GM18951 (cell line): Measurements from ENCODE around the gene HSPA1L.
"Not testable (repeated sequence)": the region's sequence is repeated elsewhere in the genome, so short reads cannot be mapped to it uniquely, and the experiment has no call there.

Experiments
- POLR2A ChIP-seq: IDR thresholded peaks from 4 replicates; pipeline ENCODE4 v1.6.1; 2011; ENCODE audit warnings: mild to moderate bottlenecking; ENCODE audit not compliant: insufficient read length, insufficient read depth; ENCODE audit errors: extremely low read depth
- in situ Hi-C: fragments of 300-500 bp; cut with MboI; formaldehyde crosslinking; loops from one replicate; pipeline ENCODE4 v1.12.0; 2022; ENCODE audit warnings: low sequenced_read_pairs, mixed read lengths, inconsistent platforms; ENCODE audit not compliant: unreplicated experiment

HSPA1L gene

DNA sequence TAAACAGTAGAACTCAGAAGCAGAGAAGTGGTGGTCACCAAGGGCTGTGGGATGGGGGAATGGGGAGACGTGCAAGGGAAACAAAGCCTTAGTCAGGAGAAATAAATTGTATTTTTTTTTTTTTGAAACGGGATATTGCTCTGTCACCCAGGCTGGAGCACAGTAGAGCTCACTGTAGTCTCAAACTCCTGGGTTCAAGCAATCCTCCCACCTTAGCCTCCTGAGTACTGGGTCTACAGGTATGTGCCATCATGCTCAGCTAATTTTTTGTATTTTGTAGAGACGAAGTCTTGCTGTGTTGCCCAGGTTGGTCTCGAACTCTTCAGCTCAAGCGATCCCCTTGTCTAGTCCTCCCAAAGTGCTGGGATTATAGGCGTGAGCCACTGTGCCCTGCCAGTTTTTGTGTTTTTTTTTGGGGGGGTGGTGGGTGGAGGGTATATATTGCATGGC lies 15.8 kb upstream of the HSPA1L start:
- no peak for TF ChIP-seq POLR2A
- in situ Hi-C loops: no loop called here

DNA sequence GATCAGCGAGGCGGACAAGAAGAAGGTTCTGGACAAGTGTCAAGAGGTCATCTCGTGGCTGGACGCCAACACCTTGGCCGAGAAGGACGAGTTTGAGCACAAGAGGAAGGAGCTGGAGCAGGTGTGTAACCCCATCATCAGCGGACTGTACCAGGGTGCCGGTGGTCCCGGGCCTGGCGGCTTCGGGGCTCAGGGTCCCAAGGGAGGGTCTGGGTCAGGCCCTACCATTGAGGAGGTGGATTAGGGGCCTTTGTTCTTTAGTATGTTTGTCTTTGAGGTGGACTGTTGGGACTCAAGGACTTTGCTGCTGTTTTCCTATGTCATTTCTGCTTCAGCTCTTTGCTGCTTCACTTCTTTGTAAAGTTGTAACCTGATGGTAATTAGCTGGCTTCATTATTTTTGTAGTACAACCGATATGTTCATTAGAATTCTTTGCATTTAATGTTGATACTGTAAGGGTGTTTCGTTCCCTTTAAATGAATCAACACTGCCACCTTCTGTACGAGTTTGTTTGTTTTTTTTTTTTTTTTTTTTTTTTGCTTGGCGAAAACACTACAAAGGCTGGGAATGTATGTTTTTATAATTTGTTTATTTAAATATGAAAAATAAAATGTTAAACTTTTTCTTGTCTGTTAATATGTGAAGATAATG lies 14.7 kb upstream of the HSPA1L start:
- no peak for TF ChIP-seq POLR2A
- in situ Hi-C loops: no loop called here

DNA sequence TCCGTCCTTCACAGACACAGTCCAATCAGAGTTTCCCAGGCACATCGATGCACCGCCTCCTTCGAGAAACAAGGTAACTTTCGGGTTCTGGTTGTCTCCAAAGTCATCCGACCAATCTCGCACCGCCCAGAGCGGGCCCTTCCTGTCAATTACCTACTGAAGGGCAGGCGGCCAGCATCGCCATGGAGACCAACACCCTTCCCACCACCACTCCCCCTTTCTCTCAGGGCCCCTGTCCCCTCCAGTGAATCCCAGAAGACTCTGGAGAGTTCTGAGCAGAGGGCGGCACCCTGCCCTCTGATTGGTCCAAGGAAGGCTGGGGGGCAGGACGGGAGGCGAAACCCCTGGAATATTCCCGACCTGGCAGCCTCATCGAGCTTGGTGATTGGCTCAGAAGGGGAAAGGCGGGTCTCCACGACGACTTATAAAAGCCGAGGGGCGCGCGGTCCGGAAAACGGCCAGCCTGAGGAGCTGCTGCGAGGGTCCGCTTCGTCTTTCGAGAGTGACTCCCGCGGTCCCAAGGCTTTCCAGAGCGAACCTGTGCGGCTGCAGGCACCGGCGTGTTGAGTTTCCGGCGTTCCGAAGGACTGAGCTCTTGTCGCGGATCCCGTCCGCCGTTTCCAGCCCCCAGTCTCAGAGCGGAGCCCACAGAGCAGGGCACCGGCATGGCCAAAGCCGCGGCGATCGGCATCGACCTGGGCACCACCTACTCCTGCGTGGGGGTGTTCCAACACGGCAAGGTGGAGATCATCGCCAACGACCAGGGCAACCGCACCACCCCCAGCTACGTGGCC lies 12.4 kb upstream of the HSPA1L start, which contains the start of gene HSPA1B:
Gene HSPA1B, plus strand, starts transcription at position 453 of the 794 bp plus-strand sequence. Its CDS starts 213 bp downstream, at position 666.
- in situ Hi-C loops: no loop called here
- TF ChIP-seq POLR2A: peak; percentile 99

DNA sequence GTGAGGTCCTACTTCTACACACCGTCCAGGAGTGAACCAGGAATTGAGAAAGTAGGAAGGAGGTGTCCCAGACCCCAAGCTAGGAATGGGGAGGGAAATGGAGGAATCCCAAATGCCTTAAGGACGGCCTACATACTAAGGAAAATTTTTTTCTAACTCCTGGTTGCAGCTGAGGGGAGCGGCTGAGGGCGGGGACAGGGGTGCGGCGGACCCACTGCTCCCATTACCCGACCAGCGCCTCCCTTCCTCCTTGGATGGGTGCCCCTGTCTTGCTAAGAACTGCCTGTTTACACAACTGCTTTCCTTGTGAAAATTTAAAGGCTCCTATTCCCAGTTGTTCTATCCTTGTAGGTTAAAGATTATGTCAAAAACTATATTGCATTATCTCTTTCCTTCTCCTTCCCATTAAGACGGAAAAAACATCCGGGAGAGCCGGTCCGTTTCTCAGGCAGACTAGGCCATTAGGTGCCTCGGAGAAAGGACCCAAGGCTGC lies 11.8 kb upstream of the HSPA1L start:
- in situ Hi-C loops: no loop called here
- TF ChIP-seq POLR2A: peak; percentile 57

GRCh38 chr6:31825553-31825952 lies 10.5 kb upstream of the HSPA1L start:
- TF ChIP-seq POLR2A: no peak
- in situ Hi-C loops: no loop called here

DNA sequence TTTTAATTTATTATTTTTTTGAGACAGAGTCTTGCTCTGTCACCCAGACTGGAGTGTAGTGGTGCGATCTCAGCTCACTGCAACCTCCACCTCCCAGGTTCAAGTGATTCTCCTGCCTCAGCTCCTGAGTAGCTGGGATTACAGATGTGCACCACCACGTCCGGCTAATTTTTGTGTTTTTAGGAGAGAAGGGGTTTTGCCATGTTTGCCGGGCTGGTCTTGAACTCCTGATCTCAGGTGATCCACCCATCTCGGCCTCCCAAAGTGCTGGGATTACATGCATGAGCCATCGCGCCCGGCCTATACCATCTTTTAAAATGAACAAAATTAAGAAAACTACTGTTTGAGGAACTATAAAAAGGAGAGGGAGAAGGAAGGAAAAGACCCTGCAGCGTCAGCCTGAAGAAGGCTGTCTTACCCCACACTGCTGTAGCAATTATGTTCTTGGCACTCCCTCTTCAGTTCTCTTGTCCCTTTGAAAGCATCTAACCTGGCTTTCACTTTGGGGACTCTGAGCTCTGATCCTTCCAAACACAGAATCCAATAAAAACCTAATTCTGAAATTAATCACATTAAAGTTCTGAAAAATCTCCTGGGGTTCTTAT lies 8.6 kb upstream of the HSPA1L start:
- in situ Hi-C loops: not testable (repeated sequence)

DNA sequence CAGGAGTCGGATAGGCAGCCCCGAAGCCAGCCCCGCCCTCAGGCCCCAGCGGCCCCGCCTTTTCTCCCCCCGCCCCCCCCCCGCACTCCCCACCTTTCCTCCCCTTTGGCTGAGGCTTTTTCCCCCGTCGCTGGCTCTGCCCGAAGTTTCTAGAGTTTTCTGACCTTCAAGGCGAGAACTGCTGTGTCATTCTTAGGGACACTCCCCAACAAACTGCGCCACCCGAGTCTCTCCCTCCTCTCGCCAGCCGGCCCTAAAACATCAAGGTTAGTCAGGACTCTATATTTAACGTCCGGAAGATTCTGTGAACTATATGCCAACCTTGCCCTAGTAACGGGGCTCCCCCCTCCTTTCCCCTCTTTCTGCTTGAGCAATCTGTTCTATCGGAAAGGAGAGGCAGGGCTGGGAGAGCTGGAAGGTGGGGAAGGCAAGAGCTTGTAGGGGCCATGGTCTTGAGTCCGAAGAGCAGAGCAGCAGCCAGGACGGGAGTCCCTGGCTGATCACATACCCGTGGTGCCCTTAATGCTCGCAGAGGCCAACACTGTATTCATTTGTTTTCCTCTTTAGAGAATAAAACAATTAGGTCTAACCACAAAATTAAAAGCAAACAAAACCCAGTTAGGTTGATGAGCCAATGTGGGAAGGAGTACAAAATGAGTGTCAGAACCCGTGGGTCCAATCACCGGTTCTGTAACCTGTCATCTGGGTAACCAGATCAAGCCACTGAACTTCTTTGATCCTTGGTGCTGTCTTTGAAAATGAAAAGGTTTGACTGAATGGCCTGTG lies 7.1 kb upstream of the HSPA1L start:
- in situ Hi-C loops: no loop called here

DNA sequence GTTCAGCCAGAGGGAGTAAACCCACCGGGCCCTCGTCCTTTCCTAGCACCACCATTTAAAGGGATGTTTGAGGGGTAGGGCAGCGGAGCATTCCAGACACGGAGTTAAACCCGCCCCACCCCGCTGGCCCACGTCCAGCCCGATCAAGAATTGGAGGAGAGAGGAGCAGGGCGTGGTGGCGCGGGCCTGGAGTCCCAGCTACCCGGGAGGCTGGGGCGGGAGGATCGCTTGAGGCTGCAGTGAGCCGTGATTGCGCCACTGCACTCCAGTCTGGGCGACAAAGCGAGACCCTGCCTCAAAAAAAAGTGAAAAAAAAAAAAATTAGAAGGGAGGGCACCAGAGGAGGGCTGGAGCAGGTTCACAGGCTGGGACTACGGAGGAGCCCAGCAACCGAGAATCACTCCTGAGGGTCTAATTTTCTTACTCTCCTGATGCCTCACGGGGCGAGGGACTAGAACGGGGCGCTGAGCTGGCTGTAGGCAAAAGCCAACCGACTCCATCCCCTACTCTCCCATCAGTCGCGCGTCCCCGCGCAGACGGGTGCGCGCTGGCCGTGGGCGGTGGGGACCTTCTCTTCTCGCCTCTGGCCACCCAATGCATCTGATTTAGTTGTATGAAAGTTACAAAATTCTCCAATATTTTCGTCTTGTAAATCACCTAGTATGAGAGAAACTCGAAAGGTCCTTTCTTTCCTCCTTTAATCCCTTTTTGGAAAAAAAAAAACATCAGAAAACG lies 6.4 kb upstream of the HSPA1L start:
- TF ChIP-seq POLR2A: peak; percentile 70
- in situ Hi-C loops: no loop called here

More for the DNA sequence above, 7.1 kb upstream of the HSPA1L start:
- peak; percentile 37 for TF ChIP-seq POLR2A

DNA sequence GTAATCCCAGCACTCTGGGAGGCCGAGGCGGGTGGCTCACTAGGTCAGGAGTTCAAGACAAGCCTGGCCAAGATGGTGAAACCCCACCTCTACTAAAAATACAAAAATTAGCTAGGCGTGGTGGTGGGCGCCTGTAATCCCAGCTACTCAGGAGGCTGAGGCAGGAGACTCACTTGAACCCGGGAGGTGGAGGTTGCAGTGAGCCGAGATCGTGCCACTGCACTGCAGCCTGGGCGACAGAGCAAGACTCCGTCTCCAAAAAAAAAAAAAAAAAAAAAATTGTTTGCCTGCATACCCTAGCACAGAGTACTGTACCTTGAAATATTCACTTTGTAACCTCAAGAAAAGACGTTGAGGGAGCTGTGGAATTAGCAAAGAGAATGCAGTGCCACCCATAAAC lies 5.3 kb upstream of the HSPA1L start:
- in situ Hi-C loops: not testable (repeated sequence)

DNA sequence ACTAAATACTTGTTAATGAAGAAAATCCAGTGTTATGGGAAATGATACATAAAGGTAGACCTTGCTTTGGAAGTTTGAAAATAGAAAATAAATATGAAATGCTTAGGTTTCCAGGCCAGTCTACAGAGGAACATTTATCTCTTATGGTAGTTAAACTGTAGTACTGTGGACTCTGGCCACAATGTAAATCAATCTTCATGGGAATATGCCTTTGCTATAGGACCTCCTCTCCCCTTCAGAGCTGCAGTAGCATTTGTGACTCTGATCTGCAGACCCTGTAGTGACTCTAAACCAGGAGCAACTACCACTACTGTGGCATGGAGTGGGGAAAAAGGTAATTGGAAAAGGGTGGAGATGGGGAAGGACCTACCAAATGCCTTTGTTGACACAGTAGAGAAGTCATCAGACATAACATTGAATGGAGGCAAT lies 4.8 kb upstream of the HSPA1L start:
- in situ Hi-C loops: no loop called here
- no peak for TF ChIP-seq POLR2A

- in situ Hi-C loops: not testable (repeated sequence)
These were observed 2.9 kb upstream of the HSPA1L start for GRCh38 chr6:31817929-31818511.

DNA sequence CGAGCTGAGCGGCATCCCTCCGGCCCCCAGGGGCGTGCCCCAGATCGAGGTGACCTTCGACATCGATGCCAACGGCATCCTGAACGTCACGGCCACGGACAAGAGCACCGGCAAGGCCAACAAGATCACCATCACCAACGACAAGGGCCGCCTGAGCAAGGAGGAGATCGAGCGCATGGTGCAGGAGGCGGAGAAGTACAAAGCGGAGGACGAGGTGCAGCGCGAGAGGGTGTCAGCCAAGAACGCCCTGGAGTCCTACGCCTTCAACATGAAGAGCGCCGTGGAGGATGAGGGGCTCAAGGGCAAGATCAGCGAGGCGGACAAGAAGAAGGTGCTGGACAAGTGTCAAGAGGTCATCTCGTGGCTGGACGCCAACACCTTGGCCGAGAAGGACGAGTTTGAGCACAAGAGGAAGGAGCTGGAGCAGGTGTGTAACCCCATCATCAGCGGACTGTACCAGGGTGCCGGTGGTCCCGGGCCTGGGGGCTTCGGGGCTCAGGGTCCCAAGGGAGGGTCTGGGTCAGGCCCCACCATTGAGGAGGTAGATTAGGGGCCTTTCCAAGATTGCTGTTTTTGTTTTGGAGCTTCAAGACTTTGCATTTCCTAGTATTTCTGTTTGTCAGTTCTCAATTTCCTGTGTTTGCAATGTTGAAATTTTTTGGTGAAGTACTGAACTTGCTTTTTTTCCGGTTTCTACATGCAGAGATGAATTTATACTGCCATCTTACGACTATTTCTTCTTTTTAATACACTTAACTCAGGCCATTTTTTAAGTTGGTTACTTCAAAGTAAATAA lies 2.2 kb upstream of the HSPA1L start:
- in situ Hi-C loops: not testable (repeated sequence)
